GM12878 (cell line): ENCODE results near the gene NUP214.

Experiments used
- CREM ChIP-seq: IDR thresholded peaks from 2 replicates; pipeline ENCODE4 v1.6.1; 2014; ENCODE audit warnings: antibody characterized with exemption, low read depth
- POLR2A ChIP-seq: IDR thresholded peaks from 2 replicates; pipeline ENCODE4 v1.6.1; 2011; ENCODE audit warnings: low read depth, mild to moderate bottlenecking, low read length
- ZBTB4 ChIP-seq: fragments of 450-650 bp; formaldehyde crosslinking; IDR thresholded peaks from 2 replicates; pipeline ENCODE4 v1.4.0; 2022; ENCODE audit warnings: mild to moderate bottlenecking, moderate library complexity

GRCh38 chr9:131270171-131271015 is 145.0 kb downstream of the NUP214 start:
- no peak; the same call in 1 of the 2 replicates for TF ChIP-seq CREM
- peak; percentile 46; the same call in 1 of the 2 replicates for TF ChIP-seq POLR2A
- TF ChIP-seq ZBTB4, result no peak
